ENCODE results near the gene CCNQ.

The CCNQ gene

DNA sequence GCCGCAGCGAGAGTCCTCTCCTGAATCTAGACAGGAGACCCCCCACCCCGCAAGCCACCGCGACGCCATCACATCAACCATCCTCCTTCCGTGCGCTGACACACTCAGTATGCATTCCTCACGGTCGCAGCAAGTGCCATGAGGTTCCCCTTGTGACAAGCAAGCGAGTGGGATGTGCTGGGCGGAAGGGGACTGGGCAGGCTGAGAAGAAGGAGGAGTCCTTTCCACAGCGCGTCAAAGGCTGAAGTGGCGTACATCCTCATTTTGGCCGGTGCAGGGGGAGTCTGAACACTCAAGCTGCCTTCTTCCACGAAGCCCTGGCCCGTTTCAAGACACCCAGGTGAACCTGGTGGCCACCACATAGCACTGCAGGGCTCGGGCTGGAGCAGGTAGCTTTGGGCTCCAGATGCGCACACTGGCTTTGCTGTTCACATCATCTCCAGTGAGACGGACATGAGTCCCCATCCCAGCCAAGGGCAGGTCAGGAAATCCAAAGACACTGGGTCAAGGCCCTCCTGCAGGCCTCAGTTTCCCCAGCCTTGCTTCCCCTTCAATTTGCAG, 30.4 kb downstream of the CCNQ start:
- DNase-seq, result no peak

DNA sequence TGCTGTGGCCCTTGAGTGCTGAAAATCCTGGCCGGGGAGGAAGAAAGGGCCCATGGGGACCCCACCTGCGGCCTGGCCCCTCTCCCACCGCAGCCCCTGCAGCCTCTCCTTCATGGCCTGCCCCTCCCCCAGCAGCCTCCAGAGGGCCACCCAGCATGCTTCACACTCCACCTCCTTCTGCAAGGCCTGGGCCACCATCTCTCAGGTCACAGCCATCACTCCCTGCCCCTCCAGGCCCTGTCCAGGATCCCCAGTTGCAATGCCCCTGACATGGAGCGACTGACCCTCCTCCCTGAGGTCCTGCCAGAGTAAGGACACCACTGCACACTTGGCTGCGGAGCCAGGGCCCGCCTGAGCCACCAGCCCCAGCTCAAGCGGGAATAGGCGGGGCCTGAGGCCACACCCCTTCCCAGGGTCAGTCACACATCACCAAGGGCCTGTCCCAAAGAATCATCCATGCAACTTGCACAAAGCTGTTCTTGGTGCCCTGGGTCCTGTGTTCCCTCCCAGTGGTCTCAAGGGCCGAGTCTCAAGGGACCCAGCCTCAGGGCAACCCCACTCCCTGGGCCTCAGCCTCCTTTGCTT, 32.9 kb downstream of the CCNQ start:
- no peak for DNase-seq

DNA sequence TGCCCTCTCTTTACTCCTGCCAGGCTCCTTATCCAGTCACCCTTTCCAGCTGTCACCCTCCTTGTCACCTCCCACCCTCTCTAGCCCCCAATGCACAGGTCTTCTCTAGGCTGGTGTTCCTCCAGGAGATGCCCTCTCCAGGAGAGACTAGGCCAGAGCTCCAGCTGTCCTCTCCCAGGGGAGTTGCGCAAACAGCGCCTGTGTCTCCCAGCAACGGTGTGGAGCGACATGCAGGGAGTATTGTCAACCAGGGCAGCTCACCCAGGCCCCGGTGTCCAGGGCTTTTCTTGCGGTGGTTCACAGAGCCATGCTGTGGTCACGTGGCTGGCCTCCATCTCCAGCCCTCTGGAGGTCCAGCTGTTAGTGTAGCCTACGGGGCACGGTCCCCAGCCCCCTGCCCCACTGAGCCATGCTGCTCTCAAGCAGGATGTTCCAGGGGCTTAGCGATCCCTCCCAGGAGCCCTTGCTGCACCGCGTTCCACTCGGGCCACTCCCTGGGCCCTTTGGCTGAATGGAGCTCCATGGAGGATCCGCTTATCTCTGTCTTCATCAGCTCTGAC, 34.8 kb downstream of the CCNQ start:
- peak; percentile 72 for DNase-seq

DNA sequence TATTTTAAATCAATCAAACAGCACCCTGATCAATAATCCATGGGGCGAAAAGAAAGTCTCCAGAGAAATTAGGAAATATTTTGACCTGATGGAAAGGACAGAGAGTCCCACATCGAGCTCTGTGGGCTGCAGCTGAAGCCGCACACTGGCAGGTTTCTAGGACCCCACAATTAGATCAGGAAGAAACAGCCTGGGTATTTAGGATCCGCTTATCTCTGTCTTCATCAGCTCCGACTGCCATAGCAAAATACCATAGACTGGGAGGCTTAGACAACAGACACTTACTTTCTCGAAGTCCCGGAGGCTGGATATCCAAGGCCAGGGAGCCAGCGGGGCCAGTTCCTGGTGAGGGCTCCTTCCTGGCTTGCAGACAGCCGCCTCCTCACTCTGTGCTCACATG, 36.4 kb downstream of the CCNQ start:
- DNase-seq, result no peak

DNA sequence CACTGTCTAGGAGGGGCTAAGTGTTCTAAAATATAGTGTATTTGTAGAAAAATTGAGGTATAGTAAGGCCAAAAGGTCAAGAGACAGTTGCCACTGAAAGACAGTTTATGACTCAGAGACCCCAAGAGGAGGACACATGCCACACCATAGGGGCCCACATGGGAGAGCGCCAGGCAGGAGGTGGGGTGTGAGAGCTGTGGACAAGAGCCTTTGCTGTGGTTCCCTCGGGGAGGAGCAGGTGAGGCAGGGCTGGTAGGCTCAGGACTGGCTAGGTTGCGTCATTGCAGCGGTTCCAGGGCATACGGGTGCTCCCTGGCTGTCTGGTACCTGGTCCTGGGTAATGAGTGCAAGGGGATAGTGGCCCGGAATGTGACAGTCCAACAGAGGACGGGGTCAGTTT, 37.6 kb downstream of the CCNQ start:
- DNase-seq, result no peak

DNA sequence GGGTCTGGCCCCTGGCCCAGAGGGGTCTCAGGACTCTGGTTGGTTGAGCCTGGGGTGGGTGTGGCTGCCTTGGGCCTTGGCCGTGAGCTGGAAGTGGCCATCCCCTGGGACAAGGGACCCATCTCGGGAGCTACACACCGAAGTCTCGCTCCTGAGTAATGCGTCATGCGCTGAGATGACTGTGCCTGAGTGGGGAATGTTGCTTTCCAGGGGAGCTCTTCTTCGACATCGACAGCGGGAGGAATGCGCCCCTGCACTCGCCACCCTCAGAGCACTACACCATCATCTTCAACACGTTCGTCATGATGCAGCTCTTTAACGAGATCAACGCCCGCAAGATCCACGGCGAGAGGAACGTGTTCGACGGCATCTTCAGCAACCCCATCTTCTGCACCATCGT, 38.5 kb downstream of the CCNQ start:
- no peak for DNase-seq

DNA sequence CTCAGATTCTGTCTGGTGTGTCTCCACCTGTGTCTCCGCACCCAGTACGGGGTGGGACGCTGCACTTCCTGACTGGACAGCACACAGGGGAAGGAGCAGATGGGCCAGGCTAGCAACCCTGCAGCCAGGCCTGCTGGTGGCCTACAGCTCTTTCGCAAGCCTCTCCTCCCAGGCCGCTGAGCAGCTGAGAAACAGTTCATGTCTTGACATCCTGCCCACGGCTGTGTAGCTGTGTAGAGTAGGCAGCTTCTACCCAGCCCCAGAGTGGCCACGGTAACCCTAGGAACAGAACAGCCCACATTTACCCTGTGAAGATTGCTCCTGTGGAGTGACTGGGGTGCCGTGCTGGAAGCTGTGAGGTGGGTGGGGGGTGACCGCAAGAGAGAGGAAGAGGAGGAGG, 38.9 kb downstream of the CCNQ start:
- no peak for DNase-seq

DNA sequence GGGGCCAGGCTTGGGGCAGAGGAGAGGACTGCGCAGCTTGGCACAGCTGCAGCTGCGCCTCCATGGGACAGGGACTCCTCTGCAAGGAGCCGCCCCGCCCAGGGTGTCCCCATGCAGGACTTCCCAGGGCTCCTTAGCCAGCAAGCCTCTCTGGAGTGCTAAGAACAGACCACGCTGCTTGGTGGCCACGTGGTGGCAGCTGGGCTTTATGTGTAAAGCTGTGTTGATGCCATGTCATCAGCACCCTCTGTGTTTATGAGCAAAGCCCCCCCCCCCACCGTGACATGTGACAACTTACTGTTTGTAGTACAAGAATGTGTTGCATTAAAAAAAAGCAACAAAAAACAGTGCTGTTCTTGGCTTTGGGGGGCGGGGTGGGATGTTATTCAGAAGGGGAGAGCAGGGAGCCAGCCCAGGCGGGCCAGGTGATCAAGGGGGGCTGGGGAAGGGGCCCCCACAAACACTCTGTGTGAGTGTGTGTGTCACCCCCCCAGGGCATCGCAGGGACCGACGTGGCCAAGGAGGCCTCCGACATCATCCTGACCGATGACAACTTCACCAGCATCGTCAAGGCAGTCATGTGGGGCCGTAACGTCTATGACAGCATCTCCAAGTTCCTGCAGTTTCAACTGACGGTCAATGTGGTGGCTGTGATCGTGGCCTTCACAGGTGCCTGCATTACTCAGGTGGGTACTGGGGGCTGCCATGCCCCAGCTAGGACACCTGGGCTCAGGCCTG, 41.2 kb downstream of the CCNQ start:
- no peak for DNase-seq

DNA sequence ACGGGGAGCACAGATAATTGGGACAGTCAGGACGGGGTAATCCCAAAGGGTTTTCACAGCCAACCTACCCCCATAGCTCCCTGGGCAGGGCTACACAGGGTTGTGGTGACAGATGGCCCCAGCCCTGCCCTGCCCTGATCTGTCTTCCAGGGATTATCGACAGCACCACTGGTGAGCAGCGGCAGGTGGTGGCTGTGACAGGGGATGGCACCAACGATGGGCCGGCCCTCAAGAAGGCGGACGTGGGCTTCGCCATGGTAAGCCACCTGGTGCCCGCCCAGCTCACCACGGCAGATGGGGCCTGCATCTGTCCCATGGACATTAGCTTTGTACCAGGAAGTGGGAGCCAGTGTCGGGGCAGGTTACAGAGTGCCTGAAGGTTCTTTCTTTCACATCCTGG, 42.2 kb downstream of the CCNQ start:
- no peak for DNase-seq

DNA sequence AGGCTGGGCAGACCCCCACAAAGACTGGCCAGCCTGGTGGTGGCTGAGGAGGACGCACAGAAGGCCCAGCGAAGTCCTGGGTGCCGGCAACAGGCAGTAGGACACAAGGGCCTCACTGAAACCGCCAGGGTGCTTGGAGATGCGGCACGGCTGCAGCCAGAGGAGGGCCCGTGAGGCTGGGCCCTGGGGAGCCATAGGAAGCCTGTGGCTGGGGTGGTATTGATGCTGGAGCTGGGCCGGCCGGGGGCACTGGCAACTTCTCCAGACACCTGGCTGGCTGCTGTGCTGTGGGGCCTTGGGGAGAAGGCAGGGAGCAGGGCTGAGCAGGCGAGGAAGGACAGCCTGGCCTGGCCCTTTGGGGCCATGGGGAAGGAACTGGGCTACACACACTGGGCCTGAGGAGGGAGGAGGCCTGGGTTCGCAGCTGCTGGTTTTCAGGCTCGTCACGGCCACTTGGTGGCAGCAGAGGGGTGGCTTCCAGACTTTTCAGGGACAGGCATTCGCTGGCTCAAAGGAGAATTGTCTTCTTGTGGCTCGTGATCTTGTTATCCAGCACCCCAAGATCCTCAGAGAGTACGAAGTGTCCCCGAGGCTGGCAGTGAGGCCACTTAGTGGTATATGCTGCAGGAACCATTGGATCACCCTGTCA, 44.3 kb downstream of the CCNQ start:
- peak; percentile 26 for DNase-seq

DNA sequence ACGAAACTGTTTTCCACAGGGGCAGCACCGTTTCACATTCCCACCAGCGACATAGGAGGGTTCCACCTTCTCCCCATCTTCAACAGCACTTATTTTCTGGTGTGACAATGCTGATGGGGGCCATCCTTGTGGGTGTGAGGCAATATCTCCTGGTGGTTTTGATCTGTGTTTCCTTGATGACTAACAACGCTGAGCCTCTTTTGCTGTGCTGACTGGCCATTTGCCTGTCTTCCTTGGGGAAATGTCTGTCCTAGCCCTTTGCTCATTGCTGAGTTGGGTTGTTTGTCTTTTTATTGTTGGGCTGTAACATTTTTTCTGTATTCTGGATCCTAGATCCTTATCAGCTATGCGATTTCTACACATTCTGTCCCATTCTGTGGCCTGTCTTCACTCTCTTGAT, 47.8 kb downstream of the CCNQ start:
- DNase-seq, result no peak

DNA sequence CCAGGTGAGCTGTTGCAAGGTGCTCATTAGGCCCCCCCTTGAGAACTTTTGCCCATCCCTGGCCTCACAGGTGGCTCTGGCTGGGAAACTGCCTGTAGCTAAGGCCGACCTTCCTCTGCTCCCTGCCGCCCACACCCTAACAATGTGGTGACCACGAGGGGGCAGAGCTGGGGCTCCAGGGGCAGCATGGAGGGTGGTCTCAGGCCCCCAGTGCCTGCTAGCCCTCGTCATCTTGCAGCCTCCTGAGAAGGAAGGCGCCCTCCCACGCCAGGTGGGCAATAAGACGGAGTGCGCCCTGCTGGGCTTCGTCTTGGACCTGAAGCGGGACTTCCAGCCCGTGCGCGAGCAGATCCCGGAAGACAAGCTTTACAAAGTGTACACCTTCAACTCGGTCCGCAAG, 49.1 kb downstream of the CCNQ start:
- DNase-seq, result no peak

DNA sequence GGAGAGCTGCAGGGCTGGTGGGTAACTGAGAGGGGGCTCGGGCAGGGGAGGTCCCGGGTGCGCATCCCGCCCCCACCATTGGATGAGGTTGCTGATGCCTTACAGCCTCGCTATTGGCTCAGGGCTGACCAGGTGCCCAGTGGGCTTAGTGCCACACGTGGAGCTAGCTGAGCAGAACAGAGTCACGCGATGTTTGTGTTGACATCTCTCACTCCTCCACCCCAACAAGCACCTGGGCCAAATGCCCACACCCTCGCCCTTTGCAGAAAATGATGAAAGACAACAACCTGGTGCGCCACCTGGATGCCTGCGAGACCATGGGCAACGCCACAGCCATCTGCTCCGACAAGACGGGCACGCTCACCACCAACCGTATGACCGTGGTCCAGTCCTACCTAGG, 49.7 kb downstream of the CCNQ start:
- DNase-seq, result no peak

DNA sequence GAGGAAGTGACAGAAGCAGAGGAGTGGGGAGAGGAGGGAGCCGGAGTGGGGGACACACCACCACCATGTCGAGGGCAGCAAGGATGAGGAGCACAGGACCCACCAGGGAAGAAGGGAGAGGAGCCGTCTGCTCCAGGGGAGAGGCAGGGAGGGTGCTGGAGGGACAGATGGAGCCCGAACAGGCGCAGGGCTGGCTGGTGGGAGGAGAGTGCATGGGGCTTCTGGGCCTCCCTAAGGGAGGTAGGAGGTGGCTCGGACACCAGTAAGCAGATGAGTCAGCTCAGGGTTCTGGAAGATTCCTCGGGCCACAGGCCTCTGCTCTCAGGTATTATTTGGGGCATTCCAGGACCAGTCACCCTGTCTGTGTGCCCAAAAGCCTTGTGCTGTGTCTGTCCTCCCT, 51.7 kb downstream of the CCNQ start:
- no peak for DNase-seq

DNA sequence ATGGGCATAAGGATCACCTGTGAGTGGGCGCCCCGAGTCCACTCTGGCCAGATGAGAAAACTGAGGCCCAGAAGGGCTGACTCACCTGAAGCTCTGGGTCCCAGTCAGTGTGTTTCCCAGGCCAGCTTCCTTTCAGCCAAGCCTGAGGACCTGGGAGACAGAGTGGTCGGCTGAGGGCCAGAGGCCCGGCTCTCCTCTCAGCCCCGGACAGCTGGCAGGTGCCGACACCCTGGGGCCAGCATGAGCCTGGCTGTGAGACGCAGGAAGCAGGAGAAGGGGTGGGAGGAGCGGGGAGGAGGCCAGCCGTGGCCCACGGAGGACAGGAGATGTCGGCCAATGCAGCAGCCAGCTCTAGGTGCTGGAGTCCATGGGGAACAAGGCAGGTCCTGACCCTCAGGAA, 52.6 kb downstream of the CCNQ start:
- no peak for DNase-seq

DNA sequence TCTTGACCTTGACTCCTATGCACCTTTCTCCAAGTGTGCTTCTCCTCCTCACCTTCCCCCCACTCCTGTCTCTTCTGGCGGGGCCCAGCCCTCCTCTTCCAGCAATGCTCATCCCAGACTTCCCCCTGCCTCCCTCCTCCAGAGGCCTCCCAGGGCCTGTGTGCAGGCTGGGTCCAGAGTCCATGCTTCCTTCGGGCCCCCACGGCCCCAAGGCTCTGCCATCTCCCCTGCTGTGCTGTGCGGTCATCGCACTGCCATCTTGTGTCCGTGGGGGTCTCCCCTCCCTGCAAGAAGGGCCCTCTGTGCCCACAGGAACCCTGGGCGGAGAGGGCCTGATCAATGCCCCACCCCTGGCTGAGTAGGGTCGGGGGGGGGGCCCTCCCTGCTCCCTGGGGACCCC, 54.2 kb downstream of the CCNQ start:
- DNase-seq, result no peak

DNA sequence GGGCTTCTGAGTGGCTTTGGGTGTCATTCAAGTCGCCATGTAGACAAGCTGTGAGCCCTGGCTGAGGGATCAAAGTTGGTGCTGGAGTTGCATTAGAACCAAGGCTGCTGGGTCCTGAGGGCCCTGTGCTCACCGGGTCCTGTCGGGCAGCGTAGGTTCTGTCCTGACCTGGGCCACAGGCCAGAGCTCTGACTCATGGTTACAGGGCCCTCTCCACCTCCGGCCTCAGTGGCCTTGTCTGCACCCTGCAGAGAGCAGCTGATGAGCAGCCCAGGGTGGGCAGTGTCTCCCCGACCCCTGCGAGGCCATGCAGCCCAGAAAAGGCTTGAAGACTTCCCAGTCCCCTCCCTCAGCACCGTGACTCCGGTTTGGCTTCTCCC, 59.0 kb downstream of the CCNQ start:
- DNase-seq, result no peak

DNA sequence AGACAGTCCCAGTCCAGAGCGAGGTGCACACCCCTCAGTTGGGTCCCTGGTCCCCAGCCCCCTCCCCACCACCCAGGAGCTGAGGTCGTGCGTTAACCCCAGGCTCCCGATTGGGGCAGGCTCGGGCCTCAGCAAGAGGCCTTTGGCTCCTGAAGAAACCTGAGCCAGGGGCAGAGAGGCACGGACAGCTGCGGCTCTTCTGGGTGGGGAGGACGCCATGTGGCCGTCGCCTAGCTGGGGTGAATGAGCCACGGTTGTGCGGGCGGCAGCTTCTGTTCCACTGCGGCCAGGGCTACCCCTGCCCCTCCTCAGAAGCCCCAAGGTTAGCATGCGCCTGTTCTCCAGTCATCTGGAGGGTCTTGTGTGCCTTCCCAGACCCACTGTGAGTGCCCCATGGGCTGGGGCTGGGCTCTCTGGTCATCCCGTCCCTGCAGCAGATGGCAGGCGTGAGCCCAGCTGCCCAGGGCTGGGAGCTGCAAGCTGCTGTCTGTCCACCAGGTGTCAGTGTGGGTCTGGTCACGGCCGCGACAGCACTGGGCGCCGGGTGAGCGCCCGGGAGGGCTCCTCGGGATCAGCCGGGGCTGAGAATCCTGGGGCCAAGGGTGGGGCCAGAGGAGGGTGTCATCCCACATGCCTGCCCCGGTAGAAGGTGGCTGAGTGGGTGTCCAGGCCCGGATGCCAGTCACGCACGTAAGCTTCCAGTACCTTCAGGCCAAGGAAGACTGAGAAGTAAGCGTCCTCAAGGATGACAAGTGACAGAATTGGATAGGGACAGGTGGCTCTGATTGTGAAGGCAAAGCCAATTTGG, 59.6 kb downstream of the CCNQ start:
- DNase-seq, result no peak

DNA sequence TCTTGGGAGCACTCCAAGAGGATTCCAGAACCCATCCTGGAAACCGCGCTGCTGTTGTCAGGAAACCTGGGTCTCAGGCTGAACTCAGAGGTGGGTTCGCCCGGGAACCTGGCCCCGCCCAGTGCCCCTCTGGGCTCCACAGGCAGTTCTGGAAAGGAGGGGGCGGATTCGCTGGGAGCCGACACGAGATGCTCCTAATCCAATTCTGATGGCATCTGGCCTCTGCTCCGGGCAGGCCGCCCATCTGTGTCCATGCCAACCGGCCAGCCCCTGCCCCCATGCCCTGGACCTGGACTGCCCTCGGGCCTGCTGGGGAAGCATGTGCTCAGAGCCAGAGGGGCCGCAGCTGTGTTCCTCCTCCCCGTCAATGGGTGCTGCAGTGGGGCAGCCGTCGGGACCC, 60.5 kb downstream of the CCNQ start:
- DNase-seq, result no peak
